Measurements from ENCODE around the gene ITGB3. TPM values are rescaled to one million over a fixed set of nuclear protein-coding genes. Genes with fewer than 3 reads are reported as not detected.
"Not testable (repeated sequence)": the region's sequence is repeated elsewhere in the genome, so short reads cannot be mapped to it uniquely, and the experiment has no call there.

Gene ITGB3
- total RNA-seq, 2 donors from 2014 or later, result 3.4 to 12.4 TPM

GRCh38 chr17:47210779-47211178 is 42.8 kb upstream of the ITGB3 start:
- DNase-seq (ENCODE audit: low spot score), result no peak
- Histone ChIP-seq H3K4me1 (replicated peaks) (no peaks in the 10 kb centered on the region), H3K27me3 (replicated peaks; ENCODE audit: insufficient read depth) (no peaks in the 10 kb centered on the region), H3K27ac (no peak overlapping the region), H3K4me3 (no peak overlapping the region), H3K36me3 (no peaks in the 10 kb centered on the region), H3K9me3 (no peaks in the 10 kb centered on the region)
- WGBS, result 67% methylated on average over 2 of the region's 2 CpGs
- TF ChIP-seq POLR2AphosphoS5 (IDR thresholded peaks at IDR 0.05) (no peak), CTCF (IDR thresholded peaks at IDR 0.05) (no peak), POLR2A (IDR thresholded peaks at IDR 0.05) (no peak)
- intact Hi-C loops (cut with DNase I), result no loop called here

- Histone ChIP-seq H3K27me3 (replicated peaks; ENCODE audit: insufficient read depth) (no peaks in the 10 kb centered on the region), H3K4me1 (replicated peaks) (no peaks in the 10 kb centered on the region), H3K9me3 (no peaks in the 10 kb centered on the region), H3K4me3 (no peak overlapping the region), H3K27ac (no peak overlapping the region), H3K36me3 (no peaks in the 10 kb centered on the region)
- intact Hi-C loops (cut with DNase I), result no loop called here
- no peak for DNase-seq (ENCODE audit: low spot score)
- no peak for TF ChIP-seq CTCF (IDR thresholded peaks at IDR 0.05)
- no peak for TF ChIP-seq POLR2A (IDR thresholded peaks at IDR 0.05)
- 59% methylated on average over 2 of the region's 2 CpGs for WGBS
These were observed 41.2 kb upstream of the ITGB3 start for GRCh38 chr17:47212458-47212857.

- H3K4me3 ChIP-seq, result no peak overlapping the region
- intact Hi-C loops (cut with DNase I), result no loop called here
- no peaks in the 10 kb centered on the region for H3K27me3 ChIP-seq (replicated peaks; ENCODE audit: insufficient read depth)
- H3K27ac ChIP-seq, result no peak overlapping the region
- DNase-seq (ENCODE audit: low spot score), result no peak
- no peaks in the 10 kb centered on the region for H3K36me3 ChIP-seq
- 69% methylated on average over 4 of the region's 4 CpGs for WGBS
- TF ChIP-seq POLR2AphosphoS5 (IDR thresholded peaks at IDR 0.05) (no peak), CTCF (IDR thresholded peaks at IDR 0.05) (no peak), POLR2A (IDR thresholded peaks at IDR 0.05) (no peak)
- no peaks in the 10 kb centered on the region for H3K9me3 ChIP-seq
- no peaks in the 10 kb centered on the region for H3K4me1 ChIP-seq (replicated peaks)
These were observed 40.1 kb upstream of the ITGB3 start for GRCh38 chr17:47213540-47213939.

- H3K4me1 ChIP-seq (replicated peaks), result no peaks in the 10 kb centered on the region
- H3K27me3 ChIP-seq (replicated peaks; ENCODE audit: insufficient read depth), result no peaks in the 10 kb centered on the region
- no peak for TF ChIP-seq POLR2A (IDR thresholded peaks at IDR 0.05)
- no peak for TF ChIP-seq POLR2AphosphoS5 (IDR thresholded peaks at IDR 0.05)
- TF ChIP-seq CTCF (IDR thresholded peaks at IDR 0.05), result no peak
- 88% methylated on average over 3 of the region's 3 CpGs for WGBS
- DNase-seq (ENCODE audit: low spot score), result no peak
- H3K9me3 ChIP-seq, result no peaks in the 10 kb centered on the region
- H3K27ac ChIP-seq, result no peak overlapping the region
- no peak overlapping the region for H3K4me3 ChIP-seq
- H3K36me3 ChIP-seq, result no peaks in the 10 kb centered on the region
- intact Hi-C loops (cut with DNase I), result no loop called here
These were observed 38.7 kb upstream of the ITGB3 start for GRCh38 chr17:47214931-47215330.

- H3K4me3 ChIP-seq; H3K4me1 ChIP-seq (replicated peaks); H3K9me3 ChIP-seq; DNase-seq (ENCODE audit: low spot score); H3K36me3 ChIP-seq; H3K27me3 ChIP-seq (replicated peaks; ENCODE audit: insufficient read depth); H3K27ac ChIP-seq; intact Hi-C loops (cut with DNase I): not testable (repeated sequence)
- 84% methylated on average over 4 of the region's 4 CpGs for WGBS
These were observed 36.8 kb upstream of the ITGB3 start for GRCh38 chr17:47216821-47217220.

GRCh38 chr17:47217279-47217678 is 36.3 kb upstream of the ITGB3 start:
- H3K27me3 ChIP-seq (replicated peaks; ENCODE audit: insufficient read depth); intact Hi-C loops (cut with DNase I); DNase-seq (ENCODE audit: low spot score); H3K27ac ChIP-seq; H3K4me1 ChIP-seq (replicated peaks); H3K36me3 ChIP-seq; H3K4me3 ChIP-seq; H3K9me3 ChIP-seq: not testable (repeated sequence)
- 85% methylated on average over 2 of the region's 2 CpGs for WGBS
